ENCODE data around the gene CACNA1A.

DNA sequence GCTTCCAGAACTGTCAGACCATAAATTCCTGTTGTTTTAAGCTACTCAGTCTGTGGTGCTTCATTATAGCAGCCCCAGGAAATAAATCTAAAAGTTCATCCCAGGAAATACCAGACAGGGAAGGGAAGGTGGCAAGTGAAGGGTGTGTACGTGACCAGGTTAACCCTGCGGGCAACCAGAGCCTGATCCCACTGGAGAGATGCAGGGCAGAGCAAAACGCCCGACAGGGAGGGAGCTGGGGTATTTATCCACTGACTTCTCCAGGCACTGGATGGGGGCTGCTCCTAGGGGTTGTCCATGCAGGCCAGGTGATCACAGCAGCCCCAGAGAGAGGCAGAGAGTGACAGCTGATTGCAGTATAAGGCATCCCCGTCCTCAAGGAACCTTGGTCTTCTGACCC, 150.9 kb downstream of the CACNA1A start:
- TF ChIP-seq TARDBP (IDR thresholded peaks at IDR 0.05) (no peak), ARNT (IDR thresholded peaks at IDR 0.05) (no peak), BHLHE40 (IDR thresholded peaks at IDR 0.05; ENCODE audit: borderline replicate concordance) (no peak), SP1 (IDR thresholded peaks at IDR 0.05) (no peak), FOXA1 (IDR thresholded peaks at IDR 0.05) (no peak), SUZ12 (IDR thresholded peaks at IDR 0.05) (no peak), L3MBTL2 (conservative IDR thresholded peaks at IDR 0.05) (no peak), ZNF384 (IDR thresholded peaks at IDR 0.05) (no peak), FOXK2 (IDR thresholded peaks at IDR 0.05) (no peak), FOXM1 (IDR thresholded peaks at IDR 0.05; ENCODE audit: borderline replicate concordance) (no peak), LEF1 (IDR thresholded peaks at IDR 0.05; ENCODE audit: borderline replicate concordance) (no peak)
